Stomach (tissue), 9 donors: ENCODE measurements around the gene NDST1. TPM values are rescaled to one million over a fixed set of nuclear protein-coding genes. Genes with fewer than 3 reads are reported as not detected.
A peak's percentile ranks its signal among the peaks of the same experiment; 100 is the strongest.

Experiments used
- DNase-seq, 2 donors: peaks; one replicate each; pipeline versions ENCODE4 v3.0.0 to v3.0.0-alpha.2; 2013 to 2019
- H3K27ac ChIP-seq, 5 donors: fragments of 200-600 bp in 4 of 5; sonication (generic) in 4 of 5; one replicate each; pipeline ENCODE4 v1.5.1; 2013 to 2019; ENCODE audit warnings: mild to moderate bottlenecking in 1 of 5, moderate library complexity in 1 of 5
- H3K27me3 ChIP-seq, 3 donors: fragments of 200-600 bp; sonication (generic); one replicate each; pipeline ENCODE4 v1.5.1; 2017 to 2019; ENCODE audit warnings: mixed run types in 1 of 3
- H3K36me3 ChIP-seq, 4 donors: fragments of 200-600 bp; sonication (generic); 1 replicate in 3 of 4; 2 replicates in 1 of 4; pipeline ENCODE4 v1.5.1; 2016 to 2019
- H3K4me1 ChIP-seq, 4 donors: fragments of 200-600 bp; sonication (generic); one replicate each; pipeline ENCODE4 v1.5.1; 2016 to 2019
- H3K4me3 ChIP-seq, 4 donors: fragments of 200-600 bp; sonication (generic) in 3 of 4; one replicate each; pipeline ENCODE4 v1.5.1; 2016 to 2019; ENCODE audit warnings: mild to moderate bottlenecking in 1 of 4
- H3K9me3 ChIP-seq, 4 donors: fragments of 200-600 bp; sonication (generic); one replicate each; pipeline ENCODE4 v1.5.1; 2016 to 2019
- CTCF ChIP-seq, 7 experiments: fragments of 450-650 bp in 4 of 7; fragments of 200-600 bp in 3 of 7; sonication (generic) in 3 of 7; IDR thresholded peaks; one replicate each; pipeline ENCODE4 v1.5.1; 2016 to 2019; ENCODE audit warnings: antibody characterized with exemption in 7 of 7, control low read depth in 2 of 7, mild to moderate bottlenecking in 1 of 7
- EP300 ChIP-seq: sonication (generic); formaldehyde crosslinking; IDR thresholded peaks from one replicate; pipeline ENCODE4 v1.6.1; 2017; ENCODE audit warnings: antibody characterized with exemption
- POLR2A ChIP-seq, 4 donors: fragments of 450-650 bp; IDR thresholded peaks; one replicate each; pipeline ENCODE4 v1.6.1; 2016; ENCODE audit warnings: antibody characterized with exemption in 4 of 4, control low read depth in 2 of 4, mild to moderate bottlenecking in 1 of 4, moderate library complexity in 1 of 4
- POLR2AphosphoS5 ChIP-seq, 3 donors: sonication (generic); formaldehyde crosslinking; IDR thresholded peaks; one replicate each; pipeline ENCODE4 v1.6.1; 2016; ENCODE audit warnings: antibody characterized with exemption in 3 of 3
- WGBS, 5 donors: extraction: QIAGEN DNeasy Blood & Tissue Kit in 3 of 5; methylation state at CpG; one replicate each; pipeline versions ENCODE4 v1.1.5 to v1.1.7; 2013 to 2018; 5-methylcytosine and 5-hydroxymethylcytosine counted together
- intact Hi-C: fragments of 100-400 bp; cut with DNase I; formaldehyde crosslinking; loops from one replicate; pipeline ENCODE4 v1.15.1; 2023; ENCODE audit warnings: low total_unique reads
- polyA plus RNA-seq, 3 donors: library from polyadenylated mRNA; stranded (reverse); fragments of 200-250 nt; gene quantifications; one replicate each; pipeline ENCODE4 v1.2.3, GENCODE V29; 2013
- total RNA-seq, 5 donors: library from RNA; depleted of rRNA; stranded (reverse); fragments of >200 nt; gene quantifications; one replicate each; pipeline versions ENCODE4 v1.1.0 to v1.2.3, GENCODE V29; 2014 to 2016
- donor health status: healthy with polysubstance abuse.
- donor health status: Bipolar disorder and iron deficiency.
- donor health status: healthy.

The NDST1 gene
- total and polyA plus RNA-seq, 8 donors = 6.4 to 32.9 (median 15.9) TPM

GRCh38 chr5:150593996-150594395 is 86.1 kb downstream of the NDST1 start:
- no peak for DNase-seq
- TF ChIP-seq CTCF (IDR thresholded peaks at IDR 0.05) = no peak
- TF ChIP-seq POLR2AphosphoS5 (IDR thresholded peaks at IDR 0.05) = no peak
- no peak for TF ChIP-seq POLR2A (IDR thresholded peaks at IDR 0.05)
- TF ChIP-seq EP300 = no peak
- WGBS, 5 donors = 79 to 89% (median 84%) methylated on average over 7 of the region's 7 CpGs
- H3K4me1 ChIP-seq = peaks cover 25 to 74% (median 34%) of the 10 kb centered on the region in 4 donors
- H3K27ac ChIP-seq = peak overlapping the region in 3 of 5 donors; percentile 31 to 50 (median 46)
- no peaks in the 10 kb centered on the region for H3K27me3 ChIP-seq
- no peak overlapping the region for H3K4me3 ChIP-seq
- H3K36me3 ChIP-seq = no peaks in the 10 kb centered on the region
- intact Hi-C loops = no loop called here
- H3K9me3 ChIP-seq = no peaks in the 10 kb centered on the region

GRCh38 chr5:150595466-150596031 is 87.6 kb downstream of the NDST1 start:
- DNase-seq = peak in 1 of 2 donors; percentile 64
- TF ChIP-seq CTCF (IDR thresholded peaks at IDR 0.05) = no peak
- TF ChIP-seq POLR2AphosphoS5 (IDR thresholded peaks at IDR 0.05) = no peak
- TF ChIP-seq POLR2A (IDR thresholded peaks at IDR 0.05) = no peak
- TF ChIP-seq EP300 = no peak
- H3K36me3 ChIP-seq = no peaks in the 10 kb centered on the region
- 45 to 68% (median 56%) methylated on average over 9 to 12 of the region's 12 CpGs for WGBS, 5 donors
- no peaks in the 10 kb centered on the region for H3K27me3 ChIP-seq
- intact Hi-C loops = no loop called here
- H3K27ac ChIP-seq = peak overlapping the region in 4 of 5 donors; percentile 24 to 58 (median 38)
- H3K4me3 ChIP-seq = no peak overlapping the region
- H3K4me1 ChIP-seq = peaks cover 24 to 72% (median 35%) of the 10 kb centered on the region in 4 donors
- H3K9me3 ChIP-seq = no peaks in the 10 kb centered on the region

- Histone ChIP-seq H3K9me3 (no peaks in the 10 kb centered on the region), H3K36me3 (no peaks in the 10 kb centered on the region), H3K27ac (peak overlapping the region in 4 of 5 donors; percentile 10 to 58 (median 28)), H3K4me1 (peaks cover 24 to 72% (median 35%) of the 10 kb centered on the region in 4 donors), H3K27me3 (no peaks in the 10 kb centered on the region), H3K4me3 (no peak overlapping the region)
- 79 to 97% (median 90%) methylated on average over 9 of the region's 9 CpGs for WGBS, 5 donors
- intact Hi-C loops = no loop called here
- DNase-seq = no peak
- no peak for TF ChIP-seq CTCF (IDR thresholded peaks at IDR 0.05)
These were observed 88.4 kb downstream of the NDST1 start for GRCh38 chr5:150596313-150596712.

DNA sequence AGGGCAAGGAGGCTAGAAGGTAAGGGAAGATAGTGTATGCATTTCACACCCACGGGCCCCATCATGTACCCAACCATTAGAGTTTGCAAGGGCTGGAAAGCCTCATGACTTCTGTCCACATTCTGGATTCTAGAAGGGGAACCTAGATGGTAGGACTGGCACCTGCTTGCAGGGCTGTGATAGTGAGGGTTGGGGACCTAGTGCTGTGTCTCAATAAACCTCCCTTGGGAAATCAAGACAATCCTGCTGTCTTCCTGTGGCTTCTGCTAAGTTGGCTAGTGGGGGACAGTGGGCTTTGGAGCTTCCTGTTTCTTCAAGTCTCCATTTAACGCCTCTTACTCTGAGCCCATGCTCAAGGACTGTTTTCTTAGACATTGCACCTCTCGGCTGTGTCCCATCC is 88.9 kb downstream of the NDST1 start:
- TF ChIP-seq POLR2AphosphoS5 (IDR thresholded peaks at IDR 0.05) = no peak
- DNase-seq = no peak
- H3K4me1 ChIP-seq = peaks cover 24 to 71% (median 34%) of the 10 kb centered on the region in 4 donors
- no peaks in the 10 kb centered on the region for H3K9me3 ChIP-seq
- 82 to 96% (median 87%) methylated on average over 3 of the region's 3 CpGs for WGBS, 5 donors
- no peaks in the 10 kb centered on the region for H3K27me3 ChIP-seq
- H3K27ac ChIP-seq = peak overlapping the region in 1 of 5 donors; percentile 10
- H3K36me3 ChIP-seq = no peaks in the 10 kb centered on the region
- no peak overlapping the region for H3K4me3 ChIP-seq
- intact Hi-C loops = no loop called here

- TF ChIP-seq CTCF (IDR thresholded peaks at IDR 0.05) (no peak), POLR2AphosphoS5 (IDR thresholded peaks at IDR 0.05) (no peak), EP300 (no peak), POLR2A (IDR thresholded peaks at IDR 0.05) (no peak)
- Histone ChIP-seq H3K4me3 (no peak overlapping the region), H3K27me3 (no peaks in the 10 kb centered on the region), H3K9me3 (no peaks in the 10 kb centered on the region), H3K36me3 (no peaks in the 10 kb centered on the region), H3K27ac (peak overlapping the region in 4 of 5 donors; percentile 39 to 79 (median 43)), H3K4me1 (peaks cover 23 to 66% (median 34%) of the 10 kb centered on the region in 4 donors)
- intact Hi-C loops = no loop called here
- 64 to 84% (median 78%) methylated on average over 10 of the region's 10 CpGs for WGBS, 5 donors
- DNase-seq = no peak
These were observed 90.1 kb downstream of the NDST1 start for GRCh38 chr5:150598006-150598405.
